Kidney (tissue), 14 donors: ENCODE data around the gene PSMB5. TPM values are rescaled to one million over a fixed set of nuclear protein-coding genes. Genes with fewer than 3 reads are reported as not detected.

Experiments
- DNase-seq, 5 donors: peaks; one replicate each; pipeline ENCODE4 v3.0.0-alpha.2; 2013 to 2020
- FAIRE-seq: peaks from 2 replicates; lab custom pipeline; 2012; peaks lifted over from hg19 to GRCh38; lab: Jason Lieb, UNC
- H3K27ac ChIP-seq, 2 donors: one replicate each; pipeline ENCODE4 v1.7.0; 2013; ENCODE audit warnings: low read depth in 2 of 2, low read length in 2 of 2, inconsistent platforms in 1 of 2
- H3K27me3 ChIP-seq: one replicate; pipeline ENCODE4 v1.7.1; 2013; ENCODE audit warnings: low read length, inconsistent platforms; ENCODE audit not compliant: control insufficient read depth, insufficient read depth
- H3K36me3 ChIP-seq, 3 donors: one replicate each; pipeline versions ENCODE4 v1.7.0 to v1.7.1; 2013; ENCODE audit warnings: low read length in 3 of 3, control low read depth in 1 of 3, inconsistent platforms in 1 of 3; ENCODE audit not compliant: insufficient read depth in 3 of 3, control insufficient read depth in 2 of 3
- H3K4me1 ChIP-seq, 3 donors: one replicate each; pipeline versions ENCODE4 v1.7.0 to v1.7.1; 2013; ENCODE audit warnings: low read length in 3 of 3, inconsistent platforms in 1 of 3, low read depth in 1 of 3; ENCODE audit not compliant: control insufficient read depth in 2 of 3, insufficient read depth in 2 of 3
- H3K4me3 ChIP-seq, 3 donors: one replicate each; pipeline versions ENCODE4 v1.7.0 to v1.8.1; 2013; ENCODE audit warnings: low read length in 3 of 3, control low read depth in 1 of 3, inconsistent platforms in 1 of 3
- H3K9ac ChIP-seq, 3 donors: one replicate each; pipeline versions ENCODE4 v1.7.0 to v1.7.1; 2013; ENCODE audit warnings: low read length in 3 of 3, control low read depth in 1 of 3, inconsistent platforms in 1 of 3
- H3K9me3 ChIP-seq, 3 donors: one replicate each; pipeline versions ENCODE4 v1.7.0 to v1.7.1; 2013; ENCODE audit warnings: low read length in 3 of 3, control low read depth in 1 of 3, inconsistent platforms in 1 of 3; ENCODE audit not compliant: control insufficient read depth in 2 of 3, insufficient read depth in 1 of 3
- CTCF ChIP-seq: IDR thresholded peaks from 3 replicates; pipeline ENCODE4 v1.5.1; 2012; ENCODE audit warnings: mild to moderate bottlenecking, moderate library complexity, borderline replicate concordance; ENCODE audit not compliant: insufficient read depth; ENCODE audit errors: extremely low read depth
- intact Hi-C: fragments of 100-400 bp; cut with DNase I; formaldehyde crosslinking; loops from one replicate; pipeline ENCODE4 v1.11.1; 2022
- polyA plus RNA-seq: library from polyadenylated mRNA; stranded (reverse); fragments of 350-450 nt; fragmentation: Illumina TruSeq; extraction: RNeasy Lipid Tissue Mini Kit (QIAGEN cat#74804); gene quantifications from one replicate; pipeline ENCODE4 v1.2.3, GENCODE V29; 2014; ENCODE audit warnings: low read depth, low replicate concordance; ENCODE audit not compliant: insufficient read depth
- total RNA-seq: library from RNA; stranded (reverse); fragmentation: NEBNext Ultra II Directional; extraction: Animal tissue kit (Norgen Biotek cat#: 25700); gene quantifications from one replicate; pipeline ENCODE4 v1.2.1, GENCODE V29; 2021
- donor health status: control.
- donor health status: control.
- donor health status: control.
- donor health status: control.
- donor health status: control.
- donor health status: DM: yes; HTN: yes; CAD: no.
- donor health status: Normal renal cell carcinoma (clear cell type).

The PSMB5 gene
- total and polyA plus RNA-seq, 2 donors from 2014 or later: 87.1 to 190 TPM

GRCh38 chr14:22982477-22983245, 52.0 kb downstream of the PSMB5 start, which contains the start of gene AJUBA:
Gene AJUBA (minus strand): TSS chr14:22982551. CDS start chr14:22982266, 285 bp downstream.
- H3K4me3 ChIP-seq: peak within 1 kb of the TSS; percentile 81 to 90 (median 83)
- H3K27me3 ChIP-seq: no peaks in the 10 kb centered on the region
- DNase-seq (peak; percentile 93 to 99 (median 96)), FAIRE-seq (no peak)
- intact Hi-C loops: no loop called here
- H3K9ac ChIP-seq: peak within 1 kb of the TSS; percentile 69 to 78 (median 75)
- peaks cover 0 to 6% (median 4%) of the 10 kb centered on the region in 3 donors for H3K36me3 ChIP-seq
- H3K4me1 ChIP-seq: peaks cover 8 to 22% (median 20%) of the 10 kb centered on the region in 3 donors
- H3K27ac ChIP-seq: peak within 1 kb of the TSS; percentile 83 to 91
- no peak for TF ChIP-seq CTCF
- no peaks in the 10 kb centered on the region for H3K9me3 ChIP-seq

GRCh38 chr14:22981876-22982476, 52.7 kb downstream of the PSMB5 start:
- Histone ChIP-seq H3K9me3 (no peaks in the 10 kb centered on the region), H3K9ac (peak overlapping the region; percentile 57 to 75 (median 69)), H3K36me3 (peaks cover 0 to 6% (median 0%) of the 10 kb centered on the region in 3 donors), H3K27me3 (no peaks in the 10 kb centered on the region), H3K27ac (peak overlapping the region; percentile 83 to 91), H3K4me3 (peak overlapping the region; percentile 53 to 83 (median 81)), H3K4me1 (peaks cover 12 to 28% (median 23%) of the 10 kb centered on the region in 3 donors)
- no peak for TF ChIP-seq CTCF
- FAIRE-seq (no peak), DNase-seq (peak in 4 of 5 donors; percentile 42 to 75 (median 57))
- intact Hi-C loops: no loop called here

GRCh38 chr14:22981090-22981875, 53.4 kb downstream of the PSMB5 start:
- DNase-seq: peak; percentile 29 to 82 (median 55)
- peaks cover 13 to 35% (median 30%) of the 10 kb centered on the region in 3 donors for H3K4me1 ChIP-seq
- intact Hi-C loops: no loop called here

More at GRCh38 chr14:22981090-22981875, 53.4 kb downstream of the PSMB5 start:
- peaks cover 0 to 6% (median 0%) of the 10 kb centered on the region in 3 donors for H3K36me3 ChIP-seq
- H3K9me3 ChIP-seq: no peaks in the 10 kb centered on the region
- H3K27me3 ChIP-seq: no peaks in the 10 kb centered on the region
- H3K27ac ChIP-seq: peak overlapping the region; percentile 83 to 91
- no peak for FAIRE-seq
- no peak for TF ChIP-seq CTCF
- H3K4me3 ChIP-seq: peak overlapping the region; percentile 73 to 83 (median 77)
- H3K9ac ChIP-seq: peak overlapping the region; percentile 34 to 83 (median 58)
